Measurements from ENCODE around the gene FAM181B.
A peak's percentile ranks its signal among the peaks of the same experiment; 100 is the strongest.

FAM181B gene

GRCh38 chr11:82733444-82734119, at the start of gene FAM181B:
FAM181B (minus strand) TSS chr11:82733864; CDS start chr11:82733729, 135 bp downstream.
- peak; percentile 46 for DNase-seq

GRCh38 chr11:82782825-82783374, 49.2 kb upstream of the FAM181B start:
- DNase-seq, result no peak

GRCh38 chr11:82778776-82779175, 45.1 kb upstream of the FAM181B start:
- no peak for DNase-seq

- no peak for DNase-seq
These were observed 42.7 kb upstream of the FAM181B start for GRCh38 chr11:82776377-82776776.

- DNase-seq, result peak; percentile 85
These were observed 42.2 kb upstream of the FAM181B start for GRCh38 chr11:82775736-82776346.

- DNase-seq, result no peak
These were observed 41.6 kb upstream of the FAM181B start for GRCh38 chr11:82775218-82775617.

GRCh38 chr11:82771781-82772180, 38.1 kb upstream of the FAM181B start:
- DNase-seq, result no peak

GRCh38 chr11:82767123-82767522, 33.5 kb upstream of the FAM181B start:
- no peak for DNase-seq

GRCh38 chr11:82765466-82766034, 31.9 kb upstream of the FAM181B start:
- no peak for DNase-seq

GRCh38 chr11:82763167-82763566, 29.5 kb upstream of the FAM181B start:
- DNase-seq, result no peak

- DNase-seq, result no peak
These were observed 26.0 kb upstream of the FAM181B start for GRCh38 chr11:82759649-82760048.

- DNase-seq, result no peak
These were observed 24.1 kb upstream of the FAM181B start for GRCh38 chr11:82757660-82758357.

- DNase-seq, result peak; percentile 9
These were observed 23.3 kb upstream of the FAM181B start for GRCh38 chr11:82756765-82757639.

- no peak for DNase-seq
These were observed 20.7 kb upstream of the FAM181B start for GRCh38 chr11:82754410-82754809.

- no peak for DNase-seq
These were observed 20.3 kb upstream of the FAM181B start for GRCh38 chr11:82753921-82754320.

- DNase-seq, result no peak
These were observed 19.1 kb upstream of the FAM181B start for GRCh38 chr11:82752801-82753200.

GRCh38 chr11:82750643-82751139, 17.0 kb upstream of the FAM181B start:
- peak; percentile 19 for DNase-seq

GRCh38 chr11:82747471-82747870, 13.8 kb upstream of the FAM181B start:
- DNase-seq, result no peak

- no peak for DNase-seq
These were observed 4.4 kb upstream of the FAM181B start for GRCh38 chr11:82738091-82738490.

GRCh38 chr11:82734120-82734479, 436 bp upstream of the FAM181B start:
- no peak for DNase-seq

GRCh38 chr11:82732734-82733443, 775 bp downstream of the FAM181B start:
- no peak for DNase-seq

- DNase-seq, result no peak
These were observed 1.3 kb downstream of the FAM181B start for GRCh38 chr11:82732348-82732733.
